Left ventricle myocardium inferior (tissue), 1 donor: ENCODE measurements around the gene MRPS16. TPM values are rescaled to one million over a fixed set of nuclear protein-coding genes. Genes with fewer than 3 reads are reported as not detected.

Source experiments
- DNase-seq: peaks from one replicate; pipeline ENCODE4 v3.0.0-alpha.2; 2020
- H3K27ac ChIP-seq: fragments of 200-600 bp; replicated peaks from 2 replicates; pipeline ENCODE4 v1.8.0; 2021
- H3K27me3 ChIP-seq: fragments of 200-600 bp; 2 replicates; pipeline ENCODE4 v1.8.0; 2021; ENCODE audit warnings: low read depth
- H3K36me3 ChIP-seq: fragments of 200-600 bp; 2 replicates; pipeline ENCODE4 v1.8.0; 2021
- H3K4me1 ChIP-seq: fragments of 200-600 bp; 2 replicates; pipeline ENCODE4 v1.8.0; 2021
- H3K4me3 ChIP-seq: fragments of 200-600 bp; 2 replicates; pipeline ENCODE4 v1.8.0; 2021; ENCODE audit warnings: mild to moderate bottlenecking, moderate library complexity
- H3K9me3 ChIP-seq: fragments of 200-600 bp; replicated peaks from 2 replicates; pipeline ENCODE4 v1.8.0; 2021
- intact Hi-C: fragments of 100-400 bp; cut with micrococcal nuclease; formaldehyde crosslinking; loops from one replicate; pipeline ENCODE4 v1.11.0; 2022
- total RNA-seq: library from RNA; stranded (reverse); fragmentation: NEBNext Ultra II Directional; extraction: Animal tissue kit (Norgen Biotek cat#: 25700); gene quantifications from one replicate; pipeline ENCODE4 v1.2.1, GENCODE V29; 2021
- TF ChIP-seq, protein P1 (sequence below): fragments of 200-600 bp; IDR thresholded peaks from 2 replicates; pipeline ENCODE4 v1.8.0; 2021; ENCODE audit warnings: antibody characterized with exemption, mild to moderate bottlenecking, borderline replicate concordance
- donor health status: DM: no; HTN: yes; CAD: no; lungs with severe emphysema.

The MRPS16 gene
- total RNA-seq, 1 donor from 2014 or later: 102 TPM

DNA sequence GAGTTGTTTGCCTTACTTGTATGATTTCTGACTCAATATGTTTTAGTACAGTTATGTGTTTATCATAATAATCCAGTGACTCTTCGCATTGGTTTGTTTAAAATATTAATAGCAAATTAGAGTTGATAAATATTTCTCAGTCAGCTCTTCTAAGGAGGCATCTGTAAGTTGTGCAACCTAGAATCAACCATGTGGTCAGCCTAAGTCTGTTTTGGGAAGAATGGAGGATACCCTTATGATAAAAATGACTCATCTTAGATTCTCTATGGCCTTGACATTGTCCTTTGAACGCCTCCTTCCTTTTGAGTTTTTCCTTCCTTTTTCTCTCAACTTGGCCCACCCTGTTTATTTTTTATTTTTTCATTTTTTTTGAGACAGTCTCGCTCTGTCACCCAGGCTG, 24.2 kb downstream of the MRPS16 start:
- no peak for DNase-seq
- Histone ChIP-seq H3K4me3 (no peak overlapping the region), H3K9me3 (no peaks in the 10 kb centered on the region), H3K36me3 (peaks cover 22% of the 10 kb centered on the region), H3K27ac (no peak overlapping the region), H3K4me1 (peaks cover 3% of the 10 kb centered on the region), H3K27me3 (no peaks in the 10 kb centered on the region)
- TF ChIP-seq, protein P1, sequence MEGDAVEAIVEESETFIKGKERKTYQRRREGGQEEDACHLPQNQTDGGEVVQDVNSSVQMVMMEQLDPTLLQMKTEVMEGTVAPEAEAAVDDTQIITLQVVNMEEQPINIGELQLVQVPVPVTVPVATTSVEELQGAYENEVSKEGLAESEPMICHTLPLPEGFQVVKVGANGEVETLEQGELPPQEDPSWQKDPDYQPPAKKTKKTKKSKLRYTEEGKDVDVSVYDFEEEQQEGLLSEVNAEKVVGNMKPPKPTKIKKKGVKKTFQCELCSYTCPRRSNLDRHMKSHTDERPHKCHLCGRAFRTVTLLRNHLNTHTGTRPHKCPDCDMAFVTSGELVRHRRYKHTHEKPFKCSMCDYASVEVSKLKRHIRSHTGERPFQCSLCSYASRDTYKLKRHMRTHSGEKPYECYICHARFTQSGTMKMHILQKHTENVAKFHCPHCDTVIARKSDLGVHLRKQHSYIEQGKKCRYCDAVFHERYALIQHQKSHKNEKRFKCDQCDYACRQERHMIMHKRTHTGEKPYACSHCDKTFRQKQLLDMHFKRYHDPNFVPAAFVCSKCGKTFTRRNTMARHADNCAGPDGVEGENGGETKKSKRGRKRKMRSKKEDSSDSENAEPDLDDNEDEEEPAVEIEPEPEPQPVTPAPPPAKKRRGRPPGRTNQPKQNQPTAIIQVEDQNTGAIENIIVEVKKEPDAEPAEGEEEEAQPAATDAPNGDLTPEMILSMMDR: no peak
- intact Hi-C loops: no loop called here

DNA sequence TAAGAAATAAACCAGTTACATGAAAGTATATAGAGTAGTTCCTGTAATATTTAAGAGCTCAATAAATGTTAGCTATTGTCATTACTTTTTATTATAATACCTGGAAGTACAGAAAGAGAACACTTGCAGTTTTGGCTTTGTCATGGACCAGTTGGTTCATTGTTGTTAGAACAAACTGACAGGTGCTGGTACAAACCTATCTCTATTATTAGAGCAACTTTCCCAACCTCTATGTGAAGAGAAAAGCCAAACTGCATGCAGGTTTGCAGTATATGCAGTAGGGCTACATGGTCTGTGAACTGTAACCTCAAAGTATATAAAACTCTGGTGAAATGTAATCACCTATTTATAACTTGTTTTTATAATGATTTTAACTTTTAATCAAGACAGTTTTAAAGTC, 25.8 kb downstream of the MRPS16 start:
- H3K27me3 ChIP-seq: no peaks in the 10 kb centered on the region
- no peaks in the 10 kb centered on the region for H3K9me3 ChIP-seq
- intact Hi-C loops: no loop called here
- TF ChIP-seq, protein P1: no peak
- H3K4me1 ChIP-seq: no peaks in the 10 kb centered on the region
- H3K27ac ChIP-seq: no peak overlapping the region
- H3K36me3 ChIP-seq: peaks cover 14% of the 10 kb centered on the region
- no peak for DNase-seq
- no peak overlapping the region for H3K4me3 ChIP-seq

DNA sequence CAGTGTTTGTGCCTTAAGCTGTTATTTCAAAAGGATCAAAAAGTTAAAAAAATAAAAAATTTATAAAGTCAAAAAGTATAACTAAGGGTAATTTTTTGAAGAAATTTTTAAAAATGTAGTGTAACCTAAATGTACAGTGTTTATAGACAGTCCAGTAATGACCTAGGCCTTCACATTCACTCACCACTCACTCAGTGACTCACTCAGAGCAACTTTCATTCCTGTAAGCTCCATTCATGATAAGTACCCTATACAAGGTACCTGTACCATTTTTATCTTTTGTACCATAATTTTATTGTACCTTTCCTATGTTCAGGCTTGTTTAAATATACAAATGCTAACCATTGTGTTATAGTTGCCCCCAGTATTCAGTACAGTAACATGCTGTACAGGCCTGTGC, 26.9 kb downstream of the MRPS16 start:
- Histone ChIP-seq H3K27me3 (no peaks in the 10 kb centered on the region), H3K4me3 (no peak overlapping the region), H3K9me3 (no peaks in the 10 kb centered on the region), H3K36me3 (peaks cover 11% of the 10 kb centered on the region), H3K27ac (no peak overlapping the region), H3K4me1 (no peaks in the 10 kb centered on the region)
- no peak for DNase-seq
- intact Hi-C loops: no loop called here
- TF ChIP-seq, protein P1: no peak

DNA sequence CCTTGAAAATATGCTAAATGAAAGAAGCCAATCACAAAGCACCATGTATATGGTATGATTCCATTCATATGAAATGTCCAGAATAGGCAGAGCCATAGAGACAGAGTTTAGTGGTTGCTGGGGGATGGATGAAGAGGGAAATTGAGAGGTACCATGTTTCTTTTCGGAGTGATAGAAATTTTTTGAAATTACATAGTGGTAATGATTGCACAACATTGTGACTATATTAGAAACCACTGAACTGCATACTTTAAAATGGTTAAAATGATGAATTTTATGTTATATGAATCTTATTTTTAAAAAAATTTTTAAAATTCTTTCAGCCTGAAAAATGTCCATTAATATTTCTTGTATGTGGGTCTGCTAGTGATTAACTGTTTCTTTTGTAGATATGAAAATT, 31.5 kb downstream of the MRPS16 start:
- H3K9me3 ChIP-seq: no peaks in the 10 kb centered on the region
- peaks cover 28% of the 10 kb centered on the region for H3K36me3 ChIP-seq
- no peaks in the 10 kb centered on the region for H3K27me3 ChIP-seq
- TF ChIP-seq, protein P1: no peak
- H3K4me1 ChIP-seq: no peaks in the 10 kb centered on the region
- intact Hi-C loops: no loop called here
- H3K4me3 ChIP-seq: no peak overlapping the region
- DNase-seq: no peak
- no peak overlapping the region for H3K27ac ChIP-seq

DNA sequence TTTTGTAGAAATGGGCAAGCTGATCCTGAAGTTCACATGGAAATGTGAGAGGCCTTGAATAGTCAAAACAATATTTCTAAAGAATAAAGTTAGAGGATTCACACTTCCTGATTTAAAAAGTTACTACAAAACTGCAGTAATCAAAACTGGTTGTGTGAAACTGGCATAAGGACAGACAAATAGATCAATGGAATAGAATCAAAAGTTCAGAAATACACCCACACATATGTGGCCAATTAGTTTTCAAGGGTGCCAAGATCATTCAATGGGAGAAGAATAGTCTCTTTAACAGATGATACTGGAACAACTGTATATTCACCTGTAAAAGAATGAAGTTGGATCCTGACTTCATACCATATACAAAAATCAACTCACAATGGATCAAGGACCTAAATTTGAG, 33.1 kb downstream of the MRPS16 start:
- no peaks in the 10 kb centered on the region for H3K27me3 ChIP-seq
- H3K27ac ChIP-seq: no peak overlapping the region
- TF ChIP-seq, protein P1: no peak
- H3K36me3 ChIP-seq: peaks cover 32% of the 10 kb centered on the region
- no peak for DNase-seq
- no peaks in the 10 kb centered on the region for H3K9me3 ChIP-seq
- H3K4me1 ChIP-seq: no peaks in the 10 kb centered on the region
- intact Hi-C loops: no loop called here
- H3K4me3 ChIP-seq: no peak overlapping the region
